IMR-90 (cell line): Measurements from ENCODE around the gene SVEP1. TPM values are rescaled to one million over a fixed set of nuclear protein-coding genes. Genes with fewer than 3 reads are reported as not detected.

Experiments
- ATAC-seq: fragments of 200-7000 bp; cut with Tn5 transposase; 2 replicates; pipeline ENCODE4 v1.9.1; 2020; ENCODE audit warnings: low read depth, mild to moderate bottlenecking, moderate library complexity
- BruUV-seq: library from RNA; stranded (reverse); fragments of 400-500 nt; replicated peaks from 2 replicates; lab custom pipeline; 2021; lab: Mats Ljungman, UMichigan
- CTCF ChIA-PET: fragments of 300-600 bp; formaldehyde crosslinking; extraction: SDS; loops from one replicate; lab custom pipeline; 2021; ENCODE audit warnings: antibody characterized with exemption; lab: Yijun Ruan, JAX
- POLR2A ChIA-PET: fragments of 300-600 bp; sonication (Branson Sonifier 250); formaldehyde crosslinking; loops from one replicate; lab custom pipeline; 2022; ENCODE audit warnings: antibody characterized with exemption; ENCODE audit not compliant: unreplicated experiment; lab: Charles Lee
- DNase-seq: peaks from one replicate; pipeline ENCODE4 v3.0.0; 2013
- H2AFZ ChIP-seq: replicated peaks from 2 replicates; pipeline ENCODE3; 2013; ENCODE audit warnings: low read length, mild to moderate bottlenecking; ENCODE audit not compliant: poor library complexity
- H2AK5ac ChIP-seq: 2 replicates; pipeline ENCODE4 v1.6.1; 2013; ENCODE audit warnings: low read depth, low read length, inconsistent platforms
- H2AK9ac ChIP-seq: replicated peaks from 2 replicates; pipeline ENCODE3; 2013; ENCODE audit warnings: mild to moderate bottlenecking, low read depth, low read length, moderate library complexity; ENCODE audit not compliant: poor library complexity
- H2BK120ac ChIP-seq: 2 replicates; pipeline ENCODE4 v1.6.1; 2013; ENCODE audit warnings: low read depth, low read length, inconsistent platforms
- H2BK15ac ChIP-seq: 3 replicates; pipeline ENCODE4 v1.6.1; 2013; ENCODE audit warnings: low read depth, low read length, inconsistent platforms
- H2BK20ac ChIP-seq: 2 replicates; pipeline ENCODE4 v1.6.1; 2013; ENCODE audit warnings: low read depth, mild to moderate bottlenecking, inconsistent platforms, low read length, moderate library complexity
- H2BK5ac ChIP-seq: 2 replicates; pipeline ENCODE4 v1.6.1; 2013; ENCODE audit warnings: mild to moderate bottlenecking, low read depth, low read length, inconsistent platforms; ENCODE audit not compliant: poor library complexity, severe bottlenecking
- H3K14ac ChIP-seq: replicated peaks from 2 replicates; pipeline ENCODE4 v1.6.1; 2013; ENCODE audit warnings: low read depth, low read length, inconsistent platforms
- H3K18ac ChIP-seq: 2 replicates; pipeline ENCODE4 v1.6.1; 2013; ENCODE audit warnings: low read depth, low read length, control low read depth
- H3K23ac ChIP-seq: 2 replicates; pipeline ENCODE4 v1.6.1; 2013; ENCODE audit warnings: low read depth, low read length, inconsistent platforms
- H3K27ac ChIP-seq: 2 replicates; pipeline ENCODE4 v1.5.1; 2013; ENCODE audit warnings: mild to moderate bottlenecking, control low read depth, low read length; ENCODE audit not compliant: insufficient read depth
- H3K27me3 ChIP-seq: 2 replicates; pipeline ENCODE4 v1.6.1; 2013; ENCODE audit warnings: low read length; ENCODE audit not compliant: control insufficient read depth, insufficient read depth
- H3K36me3 ChIP-seq: 2 replicates; pipeline ENCODE4 v1.6.1; 2013; ENCODE audit warnings: low read length, mixed read lengths; ENCODE audit not compliant: control insufficient read depth, insufficient read depth
- H3K4ac ChIP-seq: 2 replicates; pipeline ENCODE4 v1.6.1; 2013; ENCODE audit warnings: low read depth, low read length, inconsistent platforms
- H3K4me1 ChIP-seq: 2 replicates; pipeline ENCODE4 v1.6.1; 2013; ENCODE audit warnings: low read length, mixed read lengths; ENCODE audit not compliant: control insufficient read depth, insufficient read depth
- H3K4me2 ChIP-seq: 2 replicates; pipeline ENCODE4 v1.6.1; 2013; ENCODE audit warnings: low read depth, mild to moderate bottlenecking, control low read depth, low read length, moderate library complexity
- H3K4me3 ChIP-seq: 2 replicates; pipeline ENCODE4 v1.5.1; 2013; ENCODE audit warnings: low read depth, mild to moderate bottlenecking, control low read depth, low read length, moderate library complexity; ENCODE audit not compliant: insufficient read depth
- H3K56ac ChIP-seq: 2 replicates; pipeline ENCODE4 v1.6.1; 2013; ENCODE audit warnings: low read length, inconsistent platforms; ENCODE audit not compliant: insufficient read depth; ENCODE audit errors: extremely low read depth
- H3K79me1 ChIP-seq, 2 experiments: 2 replicates each; pipeline ENCODE4 v1.6.1; 2013; ENCODE audit warnings: low read length in 2 of 2, inconsistent platforms in 1 of 2, low read depth in 1 of 2
- H3K9ac ChIP-seq: 2 replicates; pipeline ENCODE4 v1.6.1; 2013; ENCODE audit warnings: low read depth, low read length, control low read depth
- H3K9me1 ChIP-seq: 2 replicates; pipeline ENCODE4 v1.6.1; 2013; ENCODE audit warnings: low read length, inconsistent platforms; ENCODE audit not compliant: insufficient read depth
- H3K9me3 ChIP-seq: 2 replicates; pipeline ENCODE4 v1.6.1; 2013; ENCODE audit warnings: low read length; ENCODE audit not compliant: control insufficient read depth, insufficient read depth
- H4K20me1 ChIP-seq: 2 replicates; pipeline ENCODE4 v1.6.1; 2013; ENCODE audit warnings: low read length, inconsistent platforms; ENCODE audit not compliant: insufficient read depth
- H4K5ac ChIP-seq: 2 replicates; pipeline ENCODE4 v1.6.1; 2013; ENCODE audit warnings: mild to moderate bottlenecking, low read depth, low read length, control low read depth
- H4K8ac ChIP-seq, 2 experiments: 2 replicates each; pipeline ENCODE4 v1.6.1; 2013; ENCODE audit warnings: low read depth in 2 of 2, low read length in 2 of 2, control low read depth in 1 of 2, inconsistent platforms in 1 of 2
- H4K91ac ChIP-seq: 2 replicates; pipeline ENCODE4 v1.6.1; 2013; ENCODE audit warnings: low read depth, low read length, inconsistent platforms; ENCODE audit not compliant: insufficient read depth
- CEBPB ChIP-seq: IDR thresholded peaks from 2 replicates; pipeline ENCODE4 v1.6.1; 2012; ENCODE audit warnings: low read depth, low read length, improper control_type of control experiment
- CHD1 ChIP-seq: IDR thresholded peaks from 2 replicates; pipeline ENCODE4 v1.6.1; 2012; ENCODE audit warnings: low read depth, low read length, improper control_type of control experiment
- ELK1 ChIP-seq: fragments of 150-350 bp; IDR thresholded peaks from 2 replicates; pipeline ENCODE4 v1.6.1; 2016; ENCODE audit warnings: low read depth, mild to moderate bottlenecking, low read length, moderate library complexity, borderline replicate concordance
- FOS ChIP-seq: fragments of 150-350 bp; IDR thresholded peaks from 2 replicates; pipeline ENCODE4 v1.6.1; 2016; ENCODE audit warnings: low read depth, low read length
- MAFK ChIP-seq: IDR thresholded peaks from 2 replicates; pipeline ENCODE4 v1.6.1; 2012; ENCODE audit warnings: low read depth, low read length, improper control_type of control experiment
- MAZ ChIP-seq: IDR thresholded peaks from 2 replicates; pipeline ENCODE4 v1.6.1; 2012; ENCODE audit warnings: low read depth, mild to moderate bottlenecking, low read length, improper control_type of control experiment, moderate library complexity, borderline replicate concordance
- MXI1 ChIP-seq: IDR thresholded peaks from 2 replicates; pipeline ENCODE4 v1.6.1; 2012; ENCODE audit warnings: low read depth, mild to moderate bottlenecking, low read length, moderate library complexity, borderline replicate concordance
- NFE2L2 ChIP-seq: fragments of 150-350 bp; IDR thresholded peaks from 2 replicates; pipeline ENCODE4 v1.6.1; 2016; ENCODE audit warnings: low read depth, mild to moderate bottlenecking, low read length
- POLR2A ChIP-seq: IDR thresholded peaks from 2 replicates; pipeline ENCODE4 v1.6.1; 2012; ENCODE audit warnings: mild to moderate bottlenecking, low read depth, low read length
- RAD21 ChIP-seq: IDR thresholded peaks from 2 replicates; pipeline ENCODE4 v1.6.1; 2012; ENCODE audit warnings: low read length, improper control_type of control experiment
- RCOR1 ChIP-seq: IDR thresholded peaks from 2 replicates; pipeline ENCODE4 v1.6.1; 2012; ENCODE audit warnings: mild to moderate bottlenecking, low read length, improper control_type of control experiment; ENCODE audit not compliant: insufficient replicate concordance
- RFX5 ChIP-seq: IDR thresholded peaks from 2 replicates; pipeline ENCODE4 v1.8.0; 2012; ENCODE audit warnings: low read depth, mild to moderate bottlenecking, low read length, moderate library complexity
- SMC3 ChIP-seq: fragments of 150-350 bp; IDR thresholded peaks from 2 replicates; pipeline ENCODE4 v1.6.1; 2016; ENCODE audit warnings: low read depth, mild to moderate bottlenecking, antibody characterized with exemption, low read length, moderate library complexity
- USF2 ChIP-seq: fragments of 150-350 bp; IDR thresholded peaks from 2 replicates; pipeline ENCODE4 v1.6.1; 2017; ENCODE audit warnings: mild to moderate bottlenecking, antibody characterized with exemption, low read length, low read depth
- WGBS, 2 experiments: methylation state at CpG; one replicate each; pipeline versions ENCODE4 v1.1.5 to v1.1.7; 2013; ENCODE audit warnings: missing lambda C conversion rate in 2 of 2; ENCODE audit not compliant: insufficient read length in 1 of 2; ENCODE audit errors: extremely low coverage in 2 of 2; 5-methylcytosine and 5-hydroxymethylcytosine counted together
- dilution Hi-C: fragments of 300-500 bp; cut with HindIII; formaldehyde crosslinking; loops from one replicate; pipeline ENCODE4 v1.14.3; 2018; ENCODE audit warnings: low sequenced_read_pairs; ENCODE audit not compliant: unreplicated experiment
- in situ Hi-C: fragments of 300-500 bp; cut with MboI; formaldehyde crosslinking; loops from 3 replicates; pipeline ENCODE4 v1.14.3; 2019; ENCODE audit warnings: low sequenced_read_pairs, inconsistent platforms, mixed read lengths
- intact Hi-C: fragments of 100-400 bp; cut with micrococcal nuclease; formaldehyde crosslinking; loops from 2 replicates; pipeline ENCODE4 v1.10.0; 2022
- polyA plus RNA-seq, 3 experiments: library from polyadenylated mRNA; depleted of rRNA; stranded (reverse); fragments of >200 nt; gene quantifications; 2 replicates each; pipeline ENCODE4 v1.2.3, GENCODE V29; 2012; ENCODE audit warnings: low replicate concordance in 1 of 3
- total RNA-seq: library from RNA; depleted of rRNA; stranded (reverse); fragments of >200 nt; gene quantifications from 2 replicates; pipeline ENCODE4 v1.2.3, GENCODE V29; 2012
- TF ChIP-seq, protein P1 (sequence below): conservative IDR thresholded peaks from 2 replicates; pipeline ENCODE4 v1.5.1; 2012; ENCODE audit warnings: mild to moderate bottlenecking, low read depth, low read length, improper control_type of control experiment

The SVEP1 gene
- total and polyA plus RNA-seq, 2 of the 4 experiments (the other 2 are of a cell fraction): 4.8 to 16.7 TPM

DNA sequence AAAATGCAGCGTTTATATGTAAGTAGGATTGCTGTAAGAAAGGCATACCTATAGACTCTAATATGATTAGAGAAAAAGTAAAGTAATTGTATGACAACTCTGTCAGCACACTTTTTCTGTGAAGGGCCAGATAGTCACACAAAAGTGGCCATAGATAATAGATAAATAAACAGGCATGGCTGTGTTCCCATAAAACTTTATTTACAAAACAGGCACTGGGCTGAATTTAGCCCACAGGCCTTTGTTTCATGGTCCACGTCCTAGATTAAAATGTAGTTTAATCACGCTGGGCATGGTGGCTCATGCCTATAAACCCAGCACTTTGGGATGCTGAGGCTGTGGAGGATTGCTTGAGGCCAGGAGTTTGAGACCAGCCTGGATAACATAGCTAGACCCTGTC lies 233.2 kb downstream of the SVEP1 start:
- no peak overlapping the region for H2BK5ac ChIP-seq
- no peak overlapping the region for H2BK120ac ChIP-seq
- no peak for ATAC-seq
- no peak overlapping the region for H2BK20ac ChIP-seq
- H4K91ac ChIP-seq: no peak overlapping the region
- H2BK15ac ChIP-seq: no peak overlapping the region
- H3K27ac ChIP-seq: no peak overlapping the region
- CTCF ChIA-PET: interaction anchor here (0.5 kb wide), 1 partner anchor 97 kb away, joined by 4 read pairs; no protein-coding TSS in a partner anchor
- POLR2A ChIA-PET: no interaction called here
- H3K4me1 ChIP-seq: peaks cover 5% of the 10 kb centered on the region
- no peaks in the 10 kb centered on the region for H3K9me3 ChIP-seq
- WGBS, 2 experiments: no CpG with 5 or more reads among the region's 3 CpGs
- H3K4me2 ChIP-seq: no peak overlapping the region
- H2AK9ac ChIP-seq: no peak overlapping the region
- no peaks in the 10 kb centered on the region for H3K36me3 ChIP-seq
- no peaks in the 10 kb centered on the region for H4K20me1 ChIP-seq
- no peaks in the 10 kb centered on the region for H3K79me1 ChIP-seq
- no peak overlapping the region for H3K18ac ChIP-seq
- dilution Hi-C loops (no loop called here), intact Hi-C loops (no loop called here), in situ Hi-C loops (no loop called here)
- H2AFZ ChIP-seq: no peak overlapping the region
- no peak overlapping the region for H3K23ac ChIP-seq
- H3K9me1 ChIP-seq: 0 out of 2 replicates have a peak, but pooled peaks cover 5% of the 10 kb centered on the region
- TF ChIP-seq USF2: no peak
- no peak for TF ChIP-seq FOS
- TF ChIP-seq CHD1: no peak
- no peak for TF ChIP-seq RCOR1
- TF ChIP-seq RFX5: no peak
- TF ChIP-seq MXI1: no peak
- no peak for TF ChIP-seq SMC3
- no peak for TF ChIP-seq ELK1
- TF ChIP-seq MAZ: no peak
- TF ChIP-seq, protein P1, sequence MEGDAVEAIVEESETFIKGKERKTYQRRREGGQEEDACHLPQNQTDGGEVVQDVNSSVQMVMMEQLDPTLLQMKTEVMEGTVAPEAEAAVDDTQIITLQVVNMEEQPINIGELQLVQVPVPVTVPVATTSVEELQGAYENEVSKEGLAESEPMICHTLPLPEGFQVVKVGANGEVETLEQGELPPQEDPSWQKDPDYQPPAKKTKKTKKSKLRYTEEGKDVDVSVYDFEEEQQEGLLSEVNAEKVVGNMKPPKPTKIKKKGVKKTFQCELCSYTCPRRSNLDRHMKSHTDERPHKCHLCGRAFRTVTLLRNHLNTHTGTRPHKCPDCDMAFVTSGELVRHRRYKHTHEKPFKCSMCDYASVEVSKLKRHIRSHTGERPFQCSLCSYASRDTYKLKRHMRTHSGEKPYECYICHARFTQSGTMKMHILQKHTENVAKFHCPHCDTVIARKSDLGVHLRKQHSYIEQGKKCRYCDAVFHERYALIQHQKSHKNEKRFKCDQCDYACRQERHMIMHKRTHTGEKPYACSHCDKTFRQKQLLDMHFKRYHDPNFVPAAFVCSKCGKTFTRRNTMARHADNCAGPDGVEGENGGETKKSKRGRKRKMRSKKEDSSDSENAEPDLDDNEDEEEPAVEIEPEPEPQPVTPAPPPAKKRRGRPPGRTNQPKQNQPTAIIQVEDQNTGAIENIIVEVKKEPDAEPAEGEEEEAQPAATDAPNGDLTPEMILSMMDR: no peak
- TF ChIP-seq NFE2L2: no peak
- TF ChIP-seq CEBPB: no peak
- no peak for TF ChIP-seq MAFK
- no peak for TF ChIP-seq POLR2A
- no peak for TF ChIP-seq RAD21
- no peak for DNase-seq
- H3K14ac ChIP-seq: no peak overlapping the region
- no peak overlapping the region for H4K5ac ChIP-seq
- H3K9ac ChIP-seq: no peak overlapping the region
- no peaks in the 10 kb centered on the region for H3K27me3 ChIP-seq
- no peak overlapping the region for H3K4me3 ChIP-seq
- no peak overlapping the region for H3K56ac ChIP-seq
- BruUV-seq: no TSS peak
- no peak overlapping the region for H3K4ac ChIP-seq
- H2AK5ac ChIP-seq: no peak overlapping the region
- no peak overlapping the region for H4K8ac ChIP-seq
